DLD1 (cell line): ENCODE measurements around the gene PRSS53.

Source experiments
- in situ Hi-C: cut with HindIII; loops from 2 replicates; pipeline ENCODE4 v1.10.0; 2017; ENCODE audit warnings: low sequenced_read_pairs

PRSS53 gene

GRCh38 chr16:31079342-31079944 lies 9.3 kb downstream of the PRSS53 start:
- in situ Hi-C loops, result no loop called here

GRCh38 chr16:31078597-31079341 lies 10.0 kb downstream of the PRSS53 start:
- in situ Hi-C loops, result no loop called here

GRCh38 chr16:31077592-31078396 lies 10.9 kb downstream of the PRSS53 start:
- in situ Hi-C loops, result no loop called here

GRCh38 chr16:31077024-31077423 lies 11.7 kb downstream of the PRSS53 start:
- in situ Hi-C loops, result no loop called here

GRCh38 chr16:31076319-31076718 lies 12.4 kb downstream of the PRSS53 start:
- in situ Hi-C loops, result no loop called here

GRCh38 chr16:31074814-31075183 lies 13.9 kb downstream of the PRSS53 start:
- in situ Hi-C loops, result no loop called here

- in situ Hi-C loops, result no loop called here
Observed at GRCh38 chr16:31073970-31074813, 14.6 kb downstream of the PRSS53 start, which contains the start of the genes ZNF646 and ZNF668. Gene ZNF646 (plus strand): TSS chr16:31074422. CDS start chr16:31076325, 1,903 bp downstream. Gene ZNF668 (minus strand): TSS chr16:31074240. CDS start chr16:31064459, 9,781 bp downstream.

- in situ Hi-C loops, result no loop called here
Observed at GRCh38 chr16:31073142-31073969, 15.4 kb downstream of the PRSS53 start.

- in situ Hi-C loops, result no loop called here
Observed at GRCh38 chr16:31072540-31073141, 16.1 kb downstream of the PRSS53 start.

- in situ Hi-C loops, result no loop called here
Observed at GRCh38 chr16:31071861-31072260, 16.9 kb downstream of the PRSS53 start.

GRCh38 chr16:31067342-31067741 lies 21.4 kb downstream of the PRSS53 start:
- in situ Hi-C loops, result no loop called here

- in situ Hi-C loops, result no loop called here
Observed at GRCh38 chr16:31064882-31065461, 23.8 kb downstream of the PRSS53 start.

- in situ Hi-C loops, result no loop called here
Observed at GRCh38 chr16:31063843-31064611, 24.7 kb downstream of the PRSS53 start.

GRCh38 chr16:31063495-31063842 lies 25.3 kb downstream of the PRSS53 start:
- in situ Hi-C loops, result no loop called here

GRCh38 chr16:31061813-31062440 lies 26.8 kb downstream of the PRSS53 start:
- in situ Hi-C loops, result no loop called here

GRCh38 chr16:31061126-31061812 lies 27.5 kb downstream of the PRSS53 start:
- in situ Hi-C loops, result no loop called here

- in situ Hi-C loops, result no loop called here
Observed at GRCh38 chr16:31055613-31056012, 33.1 kb downstream of the PRSS53 start.
